OCI-LY1 (cell line): Measurements from ENCODE around the gene CATSPER2.
"Not testable (repeated sequence)": the region's sequence is repeated elsewhere in the genome, so short reads cannot be mapped to it uniquely, and the experiment has no call there.

Experiments used
- CTCF ChIP-seq: fragments of 200-600 bp; sonication (generic), shearing (Covaris generic); IDR thresholded peaks from 2 replicates; pipeline ENCODE4 v1.5.1; 2017; ENCODE audit warnings: mild to moderate bottlenecking, antibody characterized with exemption, low read length, moderate library complexity, mixed read lengths
- EZH2 ChIP-seq: fragments of 200-600 bp; sonication (generic), shearing (Covaris generic); IDR thresholded peaks from 2 replicates; pipeline ENCODE4 v1.8.0; 2017; ENCODE audit warnings: borderline replicate concordance, mixed run types, mild to moderate bottlenecking, antibody characterized with exemption, low read length, moderate library complexity, mixed read lengths

- TF ChIP-seq CTCF, EZH2: not testable (repeated sequence)
These were observed 11.1 kb upstream of the CATSPER2 start for GRCh38 chr15:43659727-43660126.
